Measurements from ENCODE around the gene ADARB1. TPM values are rescaled to one million over a fixed set of nuclear protein-coding genes. Genes with fewer than 3 reads are reported as not detected.
A peak's percentile ranks its signal among the peaks of the same experiment; 100 is the strongest.

ADARB1 gene
- total RNA-seq, 1 experiment from 2014 or later, result 15.8 TPM

DNA sequence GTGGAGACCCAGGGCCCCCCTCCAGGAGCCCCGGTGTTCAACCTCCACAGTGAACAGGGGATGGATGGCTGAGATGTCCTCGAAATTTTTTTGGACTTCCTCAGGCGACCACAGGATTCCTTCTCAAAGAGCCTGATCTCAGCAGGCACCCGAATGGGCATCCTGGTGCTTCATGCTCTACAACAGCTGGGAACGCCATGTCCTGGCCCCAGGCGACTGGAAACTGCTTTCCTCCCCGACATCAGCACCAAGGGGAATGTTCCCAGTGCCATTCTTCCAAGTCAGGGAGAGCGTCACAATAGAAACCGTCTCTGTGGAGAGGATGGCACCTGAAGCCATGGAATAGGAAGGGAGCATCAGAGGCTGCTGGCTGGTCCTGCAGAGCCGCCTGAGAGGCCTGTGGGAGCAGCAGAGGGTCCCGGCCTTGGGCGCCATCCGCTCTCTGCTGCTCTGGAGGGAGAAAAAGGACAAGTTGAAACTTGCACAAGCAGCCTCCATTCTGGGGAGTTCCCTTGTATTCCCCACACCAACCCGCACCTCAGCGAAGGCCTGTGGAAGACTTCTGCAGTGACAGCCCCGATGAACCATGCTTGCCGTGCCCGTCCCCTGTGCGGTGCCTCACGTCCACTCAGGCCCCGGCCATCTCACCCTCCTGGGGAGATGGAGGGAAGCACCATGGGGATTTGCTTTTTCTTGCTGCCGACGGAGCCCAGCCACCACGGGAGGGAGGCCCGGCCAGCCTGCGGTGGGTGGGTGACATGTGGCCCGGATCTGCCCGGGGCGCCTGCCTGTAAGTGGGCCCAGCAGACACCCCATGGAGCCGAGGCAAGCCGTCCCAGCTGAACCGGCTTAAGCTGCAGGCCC, 2.3 kb upstream of the ADARB1 start:
- H3K23me2 ChIP-seq (ENCODE audit: insufficient read length, low read depth, low read length, poor library complexity, severe bottlenecking), result peaks cover 7% of the 10 kb centered on the region
- H3K4me1 ChIP-seq (ENCODE audit: insufficient read depth, low read length), result no peaks in the 10 kb centered on the region
- DNase-seq, result no peak
- H3T11ph ChIP-seq (ENCODE audit: low read length), result no peak overlapping the region
- no peak overlapping the region for H2BK12ac ChIP-seq (ENCODE audit: insufficient read length, low read depth, low read length)
- no peak overlapping the region for H3K4ac ChIP-seq (ENCODE audit: low read depth, low read length)
- H3K56ac ChIP-seq (ENCODE audit: insufficient read length, low read depth, low read length), result no peak overlapping the region
- H2AFZ ChIP-seq (ENCODE audit: low read length), result no peak overlapping the region
- H4K5ac ChIP-seq (ENCODE audit: insufficient read length, low read depth, low read length), result no peak overlapping the region
- H3K4me2 ChIP-seq (ENCODE audit: insufficient read depth, insufficient read length, low read length), result no peak overlapping the region
- H3K9me3 ChIP-seq (ENCODE audit: control insufficient read depth, low read depth, low read length), result no peaks in the 10 kb centered on the region
- peaks cover 21% of the 10 kb centered on the region for H3K27me3 Mint-ChIP-seq (ENCODE audit: low read depth)
- H2BK20ac ChIP-seq (ENCODE audit: low read depth, low read length, poor library complexity, severe bottlenecking), result no peak overlapping the region
- H3K27ac Mint-ChIP-seq, result no peak overlapping the region; a peak in 1 of 7 replicates
- no peaks in the 10 kb centered on the region for H3K79me2 ChIP-seq (ENCODE audit: insufficient read depth, low read length)
- peaks cover 24 to 27% of the 10 kb centered on the region in 2 experiments for H3K4me1 Mint-ChIP-seq
- H3K9ac ChIP-seq (ENCODE audit: extremely low read depth, insufficient read length, low read length), result no peak overlapping the region
- no peak overlapping the region for H2BK5ac ChIP-seq (ENCODE audit: insufficient read length, low read length)
- no peak overlapping the region for H3K27ac ChIP-seq (ENCODE audit: insufficient read length, low read depth, low read length)
- no CpG with 5 or more reads among the region's 32 CpGs for WGBS (ENCODE audit: extremely low coverage, insufficient read length, low lambda C conversion rate)
- H3K9me3 Mint-ChIP-seq, result peaks cover 0 to 3% of the 10 kb centered on the region in 2 experiments; a peak in 3 of 5 replicates
- H3K14ac ChIP-seq (ENCODE audit: insufficient read depth, low read length), result no peak overlapping the region
- peaks cover 0 to 2% (median 0%) of the 10 kb centered on the region in 3 experiments; a peak in 2 of 7 replicates for H3K36me3 Mint-ChIP-seq (ENCODE audit: insufficient read depth in 1 of 3, low read depth in 3 of 3)
- no peak overlapping the region for H4K91ac ChIP-seq (ENCODE audit: insufficient read length, low read depth, low read length)
- H3K27me3 ChIP-seq (ENCODE audit: insufficient read depth, low read length), result peaks cover 11% of the 10 kb centered on the region; the same call in 1 of the 2 replicates
- no peak overlapping the region for H3K23ac ChIP-seq (ENCODE audit: insufficient read length, low read depth, low read length)
- no peak overlapping the region for H3K18ac ChIP-seq (ENCODE audit: insufficient read length, low read depth, low read length)
- H4K8ac ChIP-seq (replicated peaks; ENCODE audit: insufficient read length, low read depth, low read length), result no peak overlapping the region
- H2BK15ac ChIP-seq (ENCODE audit: low read depth, low read length), result no peak overlapping the region
- peak overlapping the region in 1 of 2 experiments; percentile 15; a peak in 1 of 5 replicates for H3K4me3 Mint-ChIP-seq
- TF ChIP-seq, protein P1, sequence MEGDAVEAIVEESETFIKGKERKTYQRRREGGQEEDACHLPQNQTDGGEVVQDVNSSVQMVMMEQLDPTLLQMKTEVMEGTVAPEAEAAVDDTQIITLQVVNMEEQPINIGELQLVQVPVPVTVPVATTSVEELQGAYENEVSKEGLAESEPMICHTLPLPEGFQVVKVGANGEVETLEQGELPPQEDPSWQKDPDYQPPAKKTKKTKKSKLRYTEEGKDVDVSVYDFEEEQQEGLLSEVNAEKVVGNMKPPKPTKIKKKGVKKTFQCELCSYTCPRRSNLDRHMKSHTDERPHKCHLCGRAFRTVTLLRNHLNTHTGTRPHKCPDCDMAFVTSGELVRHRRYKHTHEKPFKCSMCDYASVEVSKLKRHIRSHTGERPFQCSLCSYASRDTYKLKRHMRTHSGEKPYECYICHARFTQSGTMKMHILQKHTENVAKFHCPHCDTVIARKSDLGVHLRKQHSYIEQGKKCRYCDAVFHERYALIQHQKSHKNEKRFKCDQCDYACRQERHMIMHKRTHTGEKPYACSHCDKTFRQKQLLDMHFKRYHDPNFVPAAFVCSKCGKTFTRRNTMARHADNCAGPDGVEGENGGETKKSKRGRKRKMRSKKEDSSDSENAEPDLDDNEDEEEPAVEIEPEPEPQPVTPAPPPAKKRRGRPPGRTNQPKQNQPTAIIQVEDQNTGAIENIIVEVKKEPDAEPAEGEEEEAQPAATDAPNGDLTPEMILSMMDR (conservative IDR thresholded peaks at IDR 0.05), result no peak
- no peaks in the 10 kb centered on the region for H4K20me1 ChIP-seq (ENCODE audit: control insufficient read depth, insufficient read depth, insufficient read length)
- no peak overlapping the region for H2BK120ac ChIP-seq (ENCODE audit: low read depth, low read length, poor library complexity, severe bottlenecking)
- H3K79me1 ChIP-seq (ENCODE audit: insufficient read depth, low read depth, low read length, poor library complexity, severe bottlenecking), result no peaks in the 10 kb centered on the region
- H2AK5ac ChIP-seq (ENCODE audit: insufficient read length, low read length), result no peak overlapping the region
